Measurements from ENCODE around the gene PIGS. TPM values are rescaled to one million over a fixed set of nuclear protein-coding genes. Genes with fewer than 3 reads are reported as not detected.

The PIGS gene
- total RNA-seq, 1 donor from 2014 or later, result 44.6 TPM

- Histone ChIP-seq H3K9me3 (no peaks in the 10 kb centered on the region), H3K27me3 (no peaks in the 10 kb centered on the region), H3K27ac (peak overlapping the region; percentile 75 to 85), H3K36me3 (no peaks in the 10 kb centered on the region), H3K4me1 (peaks cover 0 to 20% of the 10 kb centered on the region in 2 donors), H3K4me3 (peak overlapping the region; percentile 91 to 95)
- no peak for DNase-seq (ENCODE audit: low spot score in 2 of 2)
- intact Hi-C loops (cut with DNase I), result loop anchor here (1.0 to 2.0 kb wide), 3 partner anchors 19 to 92 kb away; partner anchors contain the start of genes SPAG5, SUPT6H and UNC119
- TF ChIP-seq CTCF (IDR thresholded peaks at IDR 0.05), result no peak
These were observed 486 bp downstream of the PIGS start for GRCh38 chr17:28570716-28571360.

- no peak overlapping the region for H3K27ac ChIP-seq
- TF ChIP-seq CTCF (IDR thresholded peaks at IDR 0.05), result no peak
- no peak overlapping the region for H3K4me3 ChIP-seq
- no peaks in the 10 kb centered on the region for H3K27me3 ChIP-seq
- H3K36me3 ChIP-seq, result no peaks in the 10 kb centered on the region
- H3K9me3 ChIP-seq, result no peaks in the 10 kb centered on the region
- DNase-seq (ENCODE audit: low spot score in 2 of 2), result no peak
- intact Hi-C loops (cut with DNase I), result no loop called here
- H3K4me1 ChIP-seq, result peaks cover 0 to 20% of the 10 kb centered on the region in 2 donors
These were observed 1.9 kb downstream of the PIGS start for GRCh38 chr17:28569446-28569845.

- H3K27me3 ChIP-seq, result no peaks in the 10 kb centered on the region
- no peak for TF ChIP-seq CTCF (IDR thresholded peaks at IDR 0.05)
- H3K4me3 ChIP-seq, result no peak overlapping the region
- intact Hi-C loops (cut with DNase I), result no loop called here
- H3K36me3 ChIP-seq, result peaks cover 11 to 14% of the 10 kb centered on the region in 2 donors
- no peak overlapping the region for H3K27ac ChIP-seq
- no peak for DNase-seq (ENCODE audit: low spot score in 2 of 2)
- H3K4me1 ChIP-seq, result peaks cover 0 to 19% of the 10 kb centered on the region in 2 donors
- no peaks in the 10 kb centered on the region for H3K9me3 ChIP-seq
These were observed 3.7 kb downstream of the PIGS start for GRCh38 chr17:28567604-28568003.

- Histone ChIP-seq H3K4me1 (no peaks in the 10 kb centered on the region), H3K9me3 (no peaks in the 10 kb centered on the region), H3K27me3 (no peaks in the 10 kb centered on the region), H3K36me3 (peaks cover 42 to 48% of the 10 kb centered on the region in 2 donors), H3K27ac (no peak overlapping the region), H3K4me3 (no peak overlapping the region)
- DNase-seq (ENCODE audit: low spot score in 2 of 2), result no peak
- TF ChIP-seq CTCF (IDR thresholded peaks at IDR 0.05), result no peak
- intact Hi-C loops (cut with DNase I), result no loop called here
These were observed 7.8 kb downstream of the PIGS start for GRCh38 chr17:28563475-28563874.

- Histone ChIP-seq H3K27me3 (no peaks in the 10 kb centered on the region), H3K4me3 (no peak overlapping the region), H3K9me3 (no peaks in the 10 kb centered on the region), H3K36me3 (peaks cover 61% of the 10 kb centered on the region in 2 donors), H3K27ac (no peak overlapping the region), H3K4me1 (peaks cover 3 to 11% of the 10 kb centered on the region in 2 donors)
- intact Hi-C loops (cut with DNase I), result no loop called here
- no peak for DNase-seq (ENCODE audit: low spot score in 2 of 2)
- TF ChIP-seq CTCF (IDR thresholded peaks at IDR 0.05), result no peak
These were observed 16.3 kb downstream of the PIGS start for GRCh38 chr17:28555022-28555421.
